ENCODE data around the gene DHDH.
A peak's percentile ranks its signal among the peaks of the same experiment; 100 is the strongest.

Gene DHDH

GRCh38 chr19:48950830-48951519 is 17.5 kb downstream of the DHDH start:
- DNase-seq = no peak

DNA sequence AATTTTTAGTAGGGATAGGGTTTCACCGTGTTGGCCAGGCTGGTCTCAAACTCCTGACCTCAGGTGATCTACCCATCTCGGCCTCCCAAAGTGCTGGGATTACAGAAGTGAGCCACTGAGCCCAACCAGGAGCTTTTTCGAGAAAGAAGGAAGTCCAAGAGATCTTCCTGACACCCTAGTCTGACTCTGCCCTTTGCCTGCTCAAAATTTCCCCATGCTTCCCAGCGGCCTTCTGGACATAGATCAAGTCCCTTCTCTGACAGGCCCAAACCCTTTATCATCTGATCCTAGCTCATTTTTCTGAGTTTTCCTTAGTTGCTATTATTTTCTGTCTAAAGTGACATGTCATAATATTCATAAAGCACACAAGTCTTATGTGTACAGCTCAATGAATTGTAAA is 19.6 kb downstream of the DHDH start:
- no peak for DNase-seq

- no peak for DNase-seq
Measured at GRCh38 chr19:48953990-48954594, 20.6 kb downstream of the DHDH start.

GRCh38 chr19:48954595-48955307 is 21.3 kb downstream of the DHDH start, which contains the start of gene BAX:
Gene BAX (plus strand): TSS chr19:48954875. CDS start chr19:48954929, 54 bp downstream.
- peak; percentile 89 to 90 for DNase-seq

DNA sequence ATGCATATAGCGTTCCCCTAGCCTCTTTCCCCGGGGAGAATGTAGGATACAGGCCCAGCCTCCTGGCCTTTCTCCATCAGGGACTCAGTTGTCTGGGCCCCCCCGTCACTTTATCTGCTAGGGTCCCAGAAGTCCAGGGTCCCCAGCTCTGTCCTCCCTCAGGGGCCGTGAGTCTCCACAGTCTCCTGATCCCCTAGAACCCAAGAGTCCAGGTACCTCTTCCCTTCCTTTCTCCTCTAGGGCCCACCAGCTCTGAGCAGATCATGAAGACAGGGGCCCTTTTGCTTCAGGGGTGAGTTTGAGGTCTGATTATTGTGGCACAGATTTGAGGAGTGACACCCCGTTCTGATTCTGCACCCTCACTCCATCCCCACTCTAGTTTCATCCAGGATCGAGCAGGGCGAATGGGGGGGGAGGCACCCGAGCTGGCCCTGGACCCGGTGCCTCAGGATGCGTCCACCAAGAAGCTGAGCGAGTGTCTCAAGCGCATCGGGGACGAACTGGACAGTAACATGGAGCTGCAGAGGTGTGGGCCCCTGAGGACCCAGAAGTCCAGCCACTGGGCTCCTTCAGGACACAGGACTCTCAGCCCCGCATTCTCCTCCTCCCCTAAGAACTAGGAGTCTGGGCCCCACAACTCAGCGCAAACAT is 21.9 kb downstream of the DHDH start:
- DNase-seq = no peak

GRCh38 chr19:48958006-48958405 is 24.5 kb downstream of the DHDH start:
- no peak for DNase-seq

GRCh38 chr19:48959341-48960239 is 26.1 kb downstream of the DHDH start:
- no peak for DNase-seq

DNA sequence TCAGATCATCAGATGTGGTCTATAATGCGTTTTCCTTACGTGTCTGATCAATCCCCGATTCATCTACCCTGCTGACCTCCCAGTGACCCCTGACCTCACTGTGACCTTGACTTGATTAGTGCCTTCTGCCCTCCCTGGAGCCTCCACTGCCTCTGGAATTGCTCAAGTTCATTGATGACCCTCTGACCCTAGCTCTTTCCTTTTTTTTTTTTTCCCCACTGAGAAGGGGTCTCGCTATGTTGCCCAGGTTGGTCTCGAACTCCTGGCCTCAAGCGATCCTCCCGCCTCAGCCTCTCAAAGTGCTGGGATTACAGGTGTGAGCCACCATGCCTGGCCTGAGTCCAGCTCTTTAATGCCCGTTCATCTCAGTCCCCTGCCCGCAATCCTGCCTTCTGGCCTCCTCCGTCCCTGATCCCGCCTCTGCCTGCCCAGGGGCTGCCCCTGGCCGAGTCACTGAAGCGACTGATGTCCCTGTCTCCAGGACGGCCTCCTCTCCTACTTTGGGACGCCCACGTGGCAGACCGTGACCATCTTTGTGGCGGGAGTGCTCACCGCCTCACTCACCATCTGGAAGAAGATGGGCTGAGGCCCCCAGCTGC is 27.7 kb downstream of the DHDH start:
- DNase-seq = no peak

DNA sequence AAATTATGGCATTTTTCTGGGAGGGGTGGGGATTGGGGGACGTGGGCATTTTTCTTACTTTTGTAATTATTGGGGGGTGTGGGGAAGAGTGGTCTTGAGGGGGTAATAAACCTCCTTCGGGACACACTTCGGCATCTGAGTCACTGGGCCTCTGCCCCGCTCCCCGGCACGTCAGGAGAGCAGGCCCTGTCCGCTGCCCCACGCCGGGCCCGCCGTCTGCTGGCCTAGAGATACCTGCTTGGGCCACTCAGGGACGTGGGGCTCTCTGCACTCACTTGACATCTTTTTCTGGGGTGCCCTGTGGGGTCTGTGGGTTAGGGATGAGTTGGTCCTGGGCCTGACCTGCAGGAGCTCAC is 28.2 kb downstream of the DHDH start:
- DNase-seq = no peak

GRCh38 chr19:48962029-48962848 is 28.7 kb downstream of the DHDH start:
- DNase-seq = peak; percentile 62 to 71

- DNase-seq = peak in 1 of 2 experiments; percentile 16
Measured at GRCh38 chr19:48962849-48963165, 29.3 kb downstream of the DHDH start.

DNA sequence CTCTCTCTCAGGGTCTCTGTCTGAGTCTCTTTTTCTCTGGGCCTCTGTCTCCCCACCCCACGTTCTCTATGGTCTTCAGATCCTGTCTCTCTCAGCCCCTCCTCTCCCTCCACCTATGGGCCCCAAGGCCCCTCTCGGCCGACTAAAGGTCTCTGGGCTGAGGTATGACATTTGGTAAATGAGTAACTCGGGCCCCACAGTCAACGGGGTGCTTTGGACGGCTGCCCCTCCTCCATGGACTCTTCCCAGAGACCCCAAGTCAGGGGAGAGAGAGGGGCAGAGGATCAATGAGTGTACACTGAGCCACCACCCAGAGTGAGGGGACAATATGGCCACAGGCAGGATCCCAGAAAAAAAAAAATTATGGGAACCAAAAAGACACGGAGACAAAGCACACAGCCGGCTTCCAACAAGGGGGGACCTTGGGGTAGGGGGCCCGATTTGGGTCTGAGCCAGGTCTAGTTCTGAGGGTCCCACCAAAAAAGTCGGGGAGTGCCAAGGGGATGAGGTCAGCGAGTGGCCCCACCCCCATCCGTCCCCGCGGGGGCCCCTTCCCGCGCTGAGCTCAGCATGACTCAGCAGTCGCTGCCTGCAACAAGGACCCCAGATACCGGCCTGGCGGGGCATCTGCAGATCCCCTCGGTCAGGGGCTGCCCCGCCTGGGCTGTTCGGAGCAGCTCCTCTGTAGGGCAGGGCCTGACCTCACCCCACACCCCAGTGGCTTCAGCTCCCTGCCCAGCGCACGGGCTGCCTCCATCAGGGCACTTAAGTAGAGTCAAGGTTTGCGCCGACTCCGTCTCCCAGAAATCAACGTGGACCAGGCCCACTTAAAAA is 30.1 kb downstream of the DHDH start:
- peak; percentile 35 to 36 for DNase-seq

GRCh38 chr19:48964205-48965039 is 30.9 kb downstream of the DHDH start:
- DNase-seq = peak; percentile 28 to 46

DNA sequence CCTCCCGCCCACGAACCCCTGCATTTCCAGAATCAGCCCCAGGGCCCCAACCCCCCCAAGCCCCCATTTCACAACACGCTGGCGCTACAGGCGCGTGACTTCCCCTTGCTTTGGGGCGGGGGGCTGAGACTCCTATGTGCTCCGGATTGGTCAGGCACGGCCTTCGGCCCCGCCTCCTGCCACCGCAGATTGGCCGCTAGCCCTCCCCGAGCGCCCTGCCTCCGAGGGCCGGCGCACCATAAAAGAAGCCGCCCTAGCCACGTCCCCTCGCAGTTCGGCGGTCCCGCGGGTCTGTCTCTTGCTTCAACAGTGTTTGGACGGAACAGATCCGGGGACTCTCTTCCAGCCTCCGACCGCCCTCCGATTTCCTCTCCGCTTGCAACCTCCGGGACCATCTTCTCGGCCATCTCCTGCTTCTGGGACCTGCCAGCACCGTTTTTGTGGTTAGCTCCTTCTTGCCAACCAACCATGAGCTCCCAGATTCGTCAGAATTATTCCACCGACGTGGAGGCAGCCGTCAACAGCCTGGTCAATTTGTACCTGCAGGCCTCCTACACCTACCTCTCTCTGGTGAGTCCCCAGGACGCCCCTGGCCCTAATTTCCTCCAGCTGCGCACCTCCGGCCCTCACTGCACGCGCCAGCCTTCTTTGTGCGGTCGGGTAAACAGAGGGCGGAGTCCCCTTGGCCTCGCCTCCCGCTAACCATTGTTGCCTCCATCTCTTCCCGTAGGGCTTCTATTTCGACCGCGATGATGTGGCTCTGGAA is 31.7 kb downstream of the DHDH start, which contains the start of gene FTL:
Gene FTL, plus strand, starts transcription at position 270 of the 766 bp plus-strand sequence. Its CDS starts 199 bp downstream, at position 469.
- DNase-seq = peak; percentile 94 to 96

DNA sequence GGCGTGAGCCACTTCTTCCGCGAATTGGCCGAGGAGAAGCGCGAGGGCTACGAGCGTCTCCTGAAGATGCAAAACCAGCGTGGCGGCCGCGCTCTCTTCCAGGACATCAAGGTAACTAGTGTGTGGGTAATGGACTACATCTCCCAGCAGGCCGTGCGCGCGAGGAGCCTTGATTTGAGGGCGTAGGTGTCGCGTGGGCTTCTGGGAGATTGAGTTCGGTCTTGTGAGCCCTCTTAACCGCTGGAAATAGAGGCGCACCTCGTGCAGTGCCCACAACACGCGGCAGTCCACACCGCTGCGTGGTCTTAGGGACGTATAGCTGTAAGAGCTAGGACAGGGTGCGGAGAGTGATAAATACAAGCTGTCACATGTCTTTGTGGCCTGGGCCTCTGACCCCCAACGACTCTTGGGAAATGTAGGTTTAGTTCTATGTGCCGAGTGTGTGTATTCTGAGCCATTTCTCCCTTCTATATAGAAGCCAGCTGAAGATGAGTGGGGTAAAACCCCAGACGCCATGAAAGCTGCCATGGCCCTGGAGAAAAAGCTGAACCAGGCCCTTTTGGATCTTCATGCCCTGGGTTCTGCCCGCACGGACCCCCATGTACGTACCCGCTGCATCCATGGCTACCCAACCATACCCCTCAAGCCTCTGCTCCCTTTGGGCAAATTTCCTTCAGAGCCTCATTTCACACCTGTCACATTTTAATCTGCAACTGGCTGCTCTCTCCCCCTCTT is 32.5 kb downstream of the DHDH start:
- peak; percentile 59 to 65 for DNase-seq

- DNase-seq = peak in 1 of 2 experiments; percentile 15
Measured at GRCh38 chr19:48966541-48967345, 33.2 kb downstream of the DHDH start.
